Germinal center (tissue), 1 donor: ENCODE results near the gene CCNK.

Experiments
- DNase-seq: peaks from one replicate; pipeline ENCODE4 v3.0.0; 2012; ENCODE audit warnings: mixed read lengths, low spot score

Gene CCNK

GRCh38 chr14:99507860-99508640 is 26.8 kb downstream of the CCNK start:
- no peak for DNase-seq

DNA sequence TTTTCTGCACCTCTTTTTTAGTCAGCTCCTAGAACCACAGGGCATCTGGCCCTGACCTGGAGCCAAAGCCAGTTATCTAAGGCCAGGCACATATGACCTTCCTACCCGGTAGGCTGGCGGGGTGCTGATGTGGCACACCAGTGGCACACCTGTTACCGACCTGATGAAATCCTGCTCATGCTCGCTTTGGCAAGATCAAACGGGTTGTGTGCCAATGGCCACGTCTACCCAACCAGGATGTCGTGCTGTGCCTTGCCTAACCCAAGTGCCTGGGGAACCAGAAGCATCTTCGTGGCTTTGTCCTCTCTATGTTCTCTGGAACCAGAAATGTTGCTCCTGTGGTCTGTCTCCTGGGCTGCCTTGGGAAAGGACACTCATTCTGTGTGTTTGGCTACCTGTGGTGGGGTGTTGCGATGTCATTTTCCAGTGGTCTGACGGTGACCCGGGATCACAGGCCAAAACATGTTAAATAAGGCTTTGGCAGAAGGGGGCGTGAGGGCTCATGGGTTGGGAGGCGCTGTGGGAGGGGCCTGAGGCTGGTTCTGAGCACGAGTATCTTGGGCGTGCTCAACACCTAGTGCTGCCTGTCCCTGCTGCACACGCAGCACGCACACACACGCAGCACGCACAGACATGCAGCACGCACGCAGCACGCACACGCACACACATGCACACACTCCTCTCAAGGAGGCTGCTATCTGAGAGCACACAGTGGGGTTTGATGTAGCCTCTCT is 27.9 kb downstream of the CCNK start:
- DNase-seq = no peak

GRCh38 chr14:99509871-99510555 is 28.8 kb downstream of the CCNK start:
- DNase-seq = no peak

GRCh38 chr14:99510556-99511139 is 29.4 kb downstream of the CCNK start:
- DNase-seq = no peak

DNA sequence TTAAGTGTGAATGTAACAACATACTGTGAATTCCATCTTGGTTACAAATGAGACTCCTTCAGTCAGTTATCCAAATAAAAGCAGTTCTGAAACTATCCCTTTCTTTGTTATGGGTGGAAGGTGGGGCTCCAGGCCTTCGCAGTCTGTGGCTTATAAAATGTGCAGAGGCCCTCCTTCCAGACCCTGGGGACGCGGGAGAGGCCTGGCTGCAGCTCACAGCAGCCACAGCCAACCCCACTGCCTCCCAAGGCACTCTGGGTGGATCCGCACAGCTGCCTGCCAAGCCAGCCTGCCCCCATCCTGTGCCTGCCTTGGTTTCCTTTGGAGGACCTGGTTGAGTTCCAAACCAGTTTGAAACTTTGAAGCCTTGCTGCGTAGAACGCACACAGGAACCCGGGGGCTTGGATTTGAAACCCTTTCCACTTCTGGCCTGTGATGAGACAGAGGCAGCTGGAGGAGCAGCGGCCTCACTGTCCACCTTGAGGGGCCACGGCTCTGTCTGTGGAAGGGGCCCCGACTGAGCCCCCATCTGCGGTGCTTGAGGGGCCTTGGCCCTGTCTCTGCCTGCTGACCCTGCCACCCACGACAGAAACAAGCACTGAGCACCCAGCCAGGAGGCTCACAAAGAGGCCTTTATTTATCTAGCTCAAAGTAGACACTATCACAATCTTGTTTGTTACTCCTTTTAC is 30.4 kb downstream of the CCNK start:
- no peak for DNase-seq

- DNase-seq = no peak
Measured at GRCh38 chr14:99512110-99512449, 30.9 kb downstream of the CCNK start.

DNA sequence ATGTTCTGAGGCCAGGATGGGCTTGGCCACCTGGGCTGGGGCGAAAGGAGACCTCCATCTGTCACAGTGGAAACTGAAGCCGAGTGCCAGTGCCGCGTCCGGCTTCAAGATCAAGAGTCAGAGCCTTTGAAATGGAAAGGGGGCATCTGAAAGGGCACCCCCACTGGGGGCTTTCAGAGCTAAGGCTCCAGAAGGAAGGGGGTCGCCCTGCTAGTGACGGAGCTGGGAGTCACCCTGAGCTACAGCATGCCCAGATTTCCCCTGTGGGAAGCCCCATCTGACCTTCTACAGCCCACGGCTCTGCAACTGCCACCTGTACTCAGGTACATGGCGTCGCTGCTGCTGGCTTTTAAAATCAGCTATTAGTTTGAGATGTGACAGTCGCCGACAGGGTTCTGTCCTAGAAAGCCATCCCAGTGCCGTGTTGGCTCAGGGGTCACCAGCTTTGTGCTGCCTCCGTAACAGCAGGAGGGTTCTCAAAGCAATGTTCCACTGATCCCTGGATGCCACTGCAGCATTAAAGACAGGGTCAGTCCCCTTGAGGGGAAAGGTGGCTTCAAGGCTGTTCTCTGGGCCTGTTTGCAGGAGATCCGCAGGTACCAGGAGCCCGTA is 31.5 kb downstream of the CCNK start:
- no peak for DNase-seq

DNA sequence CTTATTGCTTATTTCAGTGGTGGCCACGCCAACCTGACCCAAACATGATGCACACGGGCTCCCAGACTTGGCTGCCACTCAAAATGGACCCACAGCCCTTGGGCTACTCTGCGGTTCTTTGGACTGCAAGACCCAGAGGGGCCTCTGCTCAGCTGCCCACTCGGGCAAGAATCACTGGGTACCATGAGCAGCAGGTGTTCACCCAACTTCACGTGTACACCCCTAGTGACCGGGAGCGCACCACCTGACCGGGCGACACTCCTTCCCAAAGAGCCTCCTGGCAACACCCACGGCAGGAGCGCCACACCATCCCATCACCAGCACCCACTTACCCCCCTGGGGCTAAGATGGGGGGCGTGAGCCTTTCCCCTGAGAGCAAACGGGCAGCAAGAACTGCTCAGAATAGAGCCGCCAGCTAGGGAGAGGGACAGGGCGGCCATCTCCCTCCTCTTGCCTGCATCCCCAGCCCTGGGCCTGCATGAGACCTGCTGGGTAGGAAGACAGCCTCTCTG is 32.0 kb downstream of the CCNK start:
- no peak for DNase-seq

DNA sequence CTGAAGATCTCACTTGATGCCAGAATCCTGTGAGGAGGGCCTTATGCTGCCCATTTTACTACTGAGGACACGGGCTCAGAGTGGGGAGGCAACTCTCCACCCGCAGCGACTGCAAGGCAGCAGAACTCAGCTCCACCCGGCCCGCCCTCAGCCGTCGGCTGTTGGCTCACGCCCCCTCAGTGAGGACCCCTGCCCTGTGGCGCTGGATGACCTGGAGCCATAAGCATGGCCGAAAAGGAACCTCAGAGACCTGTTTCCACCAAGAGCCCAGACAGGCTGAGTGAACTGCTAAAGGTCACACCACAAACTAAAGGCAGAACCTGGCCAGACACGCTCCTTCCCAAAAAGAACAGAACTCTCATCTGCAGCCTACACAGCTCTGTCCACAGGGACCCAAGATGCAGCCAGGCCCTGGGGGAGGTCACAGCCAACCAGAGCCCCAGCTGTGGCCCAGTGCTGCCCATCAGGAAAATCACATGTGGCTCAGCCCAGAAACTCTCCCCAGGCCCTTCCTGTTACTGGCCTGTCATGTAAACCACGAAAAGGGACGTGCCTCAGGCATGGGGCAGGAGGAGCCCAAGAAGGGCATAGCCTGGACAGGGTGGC is 32.8 kb downstream of the CCNK start:
- no peak for DNase-seq

DNA sequence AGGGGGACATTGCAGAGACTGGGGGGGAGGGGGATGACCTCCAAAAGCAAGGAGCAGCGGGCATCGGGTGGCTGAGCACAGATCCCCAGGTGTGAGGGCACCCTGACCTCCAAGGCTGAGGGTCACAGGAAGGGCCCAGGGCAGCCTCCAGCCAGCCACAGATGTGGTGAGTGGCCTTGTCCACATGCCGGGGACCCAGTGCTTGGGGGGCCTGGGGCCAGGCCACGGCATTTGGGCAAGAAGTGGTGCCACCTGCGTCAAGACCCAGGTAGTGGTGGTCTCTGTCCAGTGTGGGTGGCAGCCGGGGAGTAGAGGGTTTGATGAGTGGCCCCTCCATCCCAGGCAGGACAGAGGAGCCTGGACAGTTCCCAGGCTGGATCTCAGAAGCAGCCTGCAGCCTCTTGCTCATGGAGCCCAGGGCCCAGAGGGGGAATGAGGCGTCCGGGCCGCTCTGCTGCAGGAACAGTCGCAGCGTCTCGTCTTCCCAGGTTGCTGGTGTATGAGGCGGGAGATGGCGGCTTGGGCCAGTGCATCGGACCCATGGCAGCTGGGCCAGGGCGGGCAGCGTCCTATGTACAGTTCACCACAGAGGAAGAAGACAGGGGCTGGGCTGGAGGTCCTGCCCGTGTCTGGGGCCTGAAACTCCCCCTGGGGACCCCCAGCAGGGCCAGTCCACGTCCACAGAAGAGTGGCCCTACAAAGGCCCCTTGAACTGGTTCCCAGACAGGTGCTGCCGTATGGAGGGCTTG is 33.5 kb downstream of the CCNK start:
- DNase-seq = no peak

GRCh38 chr14:99515301-99516155 is 34.3 kb downstream of the CCNK start:
- DNase-seq = no peak

- no peak for DNase-seq
Measured at GRCh38 chr14:99516156-99516870, 35.1 kb downstream of the CCNK start.

- DNase-seq = no peak
Measured at GRCh38 chr14:99516871-99517642, 35.8 kb downstream of the CCNK start.

DNA sequence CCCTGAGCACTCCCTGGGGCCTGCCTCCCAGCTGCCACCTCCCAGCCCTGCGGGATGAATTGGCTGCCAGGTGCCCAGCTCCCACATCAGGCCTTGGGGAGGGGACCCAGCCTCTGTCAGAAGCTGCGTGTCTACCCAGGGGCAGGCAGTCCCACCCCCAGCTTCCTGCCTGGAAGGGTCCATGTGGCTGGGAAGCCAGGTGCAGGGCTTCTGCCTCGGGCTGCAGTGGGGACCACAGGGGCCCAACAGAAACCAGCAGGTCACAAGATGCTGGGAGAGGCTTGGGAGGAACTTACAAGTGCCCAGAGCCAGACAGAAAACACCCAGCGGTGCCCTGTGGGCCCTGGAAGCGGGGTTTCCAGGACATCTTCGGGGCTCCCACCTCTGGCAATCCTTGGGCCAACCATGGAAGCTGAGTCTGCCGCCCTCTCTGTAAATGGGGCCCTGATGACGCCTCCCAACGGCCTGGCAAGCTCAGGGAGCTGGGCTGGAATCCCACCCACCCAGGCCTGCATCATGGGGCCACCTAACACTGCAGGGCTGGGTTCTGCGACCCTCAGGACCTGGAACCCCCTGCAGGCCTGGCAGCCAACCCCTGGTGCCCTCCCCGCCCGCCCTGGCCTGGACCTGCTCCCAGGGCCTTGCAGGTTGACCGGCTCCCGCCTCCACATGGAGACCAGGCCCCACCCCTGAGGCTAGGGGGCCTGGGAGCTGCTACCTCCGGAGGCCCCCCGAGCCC is 36.6 kb downstream of the CCNK start:
- no peak for DNase-seq

DNA sequence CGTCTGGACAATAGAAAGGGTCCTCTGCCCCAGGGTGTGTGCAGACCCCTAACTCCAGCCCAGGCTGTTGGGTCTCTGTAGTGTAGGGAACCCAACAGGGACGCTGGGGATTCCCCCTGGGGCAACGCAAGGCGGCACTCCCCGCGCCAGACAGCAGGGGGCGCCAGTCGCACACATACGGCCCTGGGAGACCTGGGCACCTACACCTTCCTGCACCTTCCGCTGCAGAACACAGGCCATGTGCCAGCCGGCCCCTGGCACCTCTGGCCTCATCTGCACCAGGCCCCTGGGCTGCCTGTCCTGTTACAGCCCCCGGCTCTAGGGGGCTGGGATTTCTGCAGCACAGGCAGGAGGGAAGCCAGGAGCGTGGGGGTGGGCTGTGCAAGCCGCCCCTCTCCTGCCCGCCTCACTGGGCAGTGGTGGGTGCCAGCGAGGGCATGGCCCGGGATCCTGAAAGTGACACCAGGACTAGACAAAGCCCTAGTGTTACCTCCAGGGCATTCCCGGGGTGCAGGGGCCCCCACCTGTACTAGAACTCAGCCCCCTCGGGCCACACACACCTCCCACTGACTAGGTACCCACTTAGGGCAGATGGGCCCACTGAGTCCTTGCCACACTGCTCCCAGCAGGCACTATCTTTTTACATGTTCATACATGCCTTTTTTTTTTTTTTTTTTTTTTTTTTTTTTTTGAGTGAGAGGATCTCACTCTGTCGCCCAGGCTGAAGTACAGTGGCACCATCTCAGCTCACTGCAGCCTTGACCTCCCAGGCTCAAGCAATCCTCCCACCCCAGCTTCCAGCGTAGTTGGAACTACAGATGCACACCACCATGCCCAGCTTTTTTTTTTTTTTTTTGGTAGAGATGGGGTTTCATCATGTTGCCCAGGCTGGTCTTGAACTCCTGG is 37.5 kb downstream of the CCNK start:
- DNase-seq = peak; percentile 85

DNA sequence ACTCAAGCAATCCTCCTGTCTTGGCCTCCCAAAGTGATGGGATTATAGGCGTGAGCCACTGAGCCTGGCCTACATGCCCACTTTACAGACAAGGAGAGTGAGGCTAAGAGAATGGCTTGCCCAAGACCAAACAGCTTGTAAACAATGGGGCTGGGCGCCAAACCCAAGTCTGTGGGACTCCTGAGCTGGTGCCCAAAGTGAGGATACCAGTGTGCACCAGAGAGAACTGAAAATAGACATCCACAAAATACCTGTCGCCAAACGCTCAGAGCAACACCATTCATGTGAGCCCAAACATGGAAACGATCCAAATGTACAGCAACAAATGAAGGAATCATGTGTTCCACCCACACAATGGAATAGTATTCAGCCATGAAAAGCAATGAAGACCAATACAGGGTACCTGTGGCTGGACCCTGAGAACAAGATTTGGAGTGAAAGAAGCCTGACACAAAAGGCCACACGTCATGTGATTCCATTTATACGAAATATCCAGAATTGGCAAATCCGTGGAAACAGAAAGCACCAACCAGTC is 38.2 kb downstream of the CCNK start:
- DNase-seq = no peak
